ENCODE results near the gene METAP2.
"Not testable (repeated sequence)": the region's sequence is repeated elsewhere in the genome, so short reads cannot be mapped to it uniquely, and the experiment has no call there.

The METAP2 gene

GRCh38 chr12:95462551-95462950 is 11.4 kb upstream of the METAP2 start:
- no peak for DNase-seq (ENCODE audit: low read depth)

- no peak for DNase-seq (ENCODE audit: low read depth)
Measured at GRCh38 chr12:95463050-95463449, 10.9 kb upstream of the METAP2 start.

- DNase-seq (ENCODE audit: low read depth): not testable (repeated sequence)
Measured at GRCh38 chr12:95463776-95464175, 10.2 kb upstream of the METAP2 start.

- no peak for DNase-seq (ENCODE audit: low read depth)
Measured at GRCh38 chr12:95465275-95465674, 8.7 kb upstream of the METAP2 start.

GRCh38 chr12:95470300-95470699 is 3.7 kb upstream of the METAP2 start:
- no peak for DNase-seq (ENCODE audit: low read depth)

- DNase-seq (ENCODE audit: low read depth): peak; percentile 2
Measured at GRCh38 chr12:95473231-95473883, 595 bp upstream of the METAP2 start.

- no peak for DNase-seq (ENCODE audit: low read depth)
Measured at GRCh38 chr12:95474660-95474958, 657 bp downstream of the METAP2 start.

GRCh38 chr12:95480230-95480629 is 6.3 kb downstream of the METAP2 start:
- DNase-seq (ENCODE audit: low read depth): no peak

- no peak for DNase-seq (ENCODE audit: low read depth)
Measured at GRCh38 chr12:95481072-95481471, 7.1 kb downstream of the METAP2 start.

GRCh38 chr12:95481888-95482287 is 7.9 kb downstream of the METAP2 start:
- DNase-seq (ENCODE audit: low read depth): no peak

- not testable (repeated sequence) for DNase-seq (ENCODE audit: low read depth)
Measured at GRCh38 chr12:95482564-95482963, 8.6 kb downstream of the METAP2 start.

GRCh38 chr12:95484524-95484923 is 10.6 kb downstream of the METAP2 start:
- no peak for DNase-seq (ENCODE audit: low read depth)

GRCh38 chr12:95487024-95487423 is 13.1 kb downstream of the METAP2 start:
- DNase-seq (ENCODE audit: low read depth): no peak

- no peak for DNase-seq (ENCODE audit: low read depth)
Measured at GRCh38 chr12:95492462-95492861, 18.5 kb downstream of the METAP2 start.

- no peak for DNase-seq (ENCODE audit: low read depth)
Measured at GRCh38 chr12:95494888-95495287, 20.9 kb downstream of the METAP2 start.

- DNase-seq (ENCODE audit: low read depth): no peak
Measured at GRCh38 chr12:95495433-95495832, 21.5 kb downstream of the METAP2 start.

GRCh38 chr12:95497031-95497430 is 23.1 kb downstream of the METAP2 start:
- DNase-seq (ENCODE audit: low read depth): no peak

GRCh38 chr12:95498968-95499367 is 25.0 kb downstream of the METAP2 start:
- DNase-seq (ENCODE audit: low read depth): no peak

- no peak for DNase-seq (ENCODE audit: low read depth)
Measured at GRCh38 chr12:95499772-95500171, 25.8 kb downstream of the METAP2 start.

GRCh38 chr12:95504140-95504539 is 30.2 kb downstream of the METAP2 start:
- no peak for DNase-seq (ENCODE audit: low read depth)

- DNase-seq (ENCODE audit: low read depth): no peak
Measured at GRCh38 chr12:95505039-95505438, 31.1 kb downstream of the METAP2 start.

- DNase-seq (ENCODE audit: low read depth): no peak
Measured at GRCh38 chr12:95506707-95507523, 33.0 kb downstream of the METAP2 start.

GRCh38 chr12:95509300-95509699 is 35.3 kb downstream of the METAP2 start:
- no peak for DNase-seq (ENCODE audit: low read depth)

GRCh38 chr12:95511977-95512376 is 38.0 kb downstream of the METAP2 start:
- DNase-seq (ENCODE audit: low read depth): no peak
